HepG2 (cell line): Measurements from ENCODE around the gene CC2D1A. TPM values are rescaled to one million over a fixed set of nuclear protein-coding genes. Genes with fewer than 3 reads are reported as not detected.

Experiments used
- ARID4A ChIP-seq: sonication (generic); formaldehyde crosslinking; IDR thresholded peaks from 2 replicates; pipeline ENCODE4 v1.5.0; 2020; ENCODE audit warnings: mild to moderate bottlenecking, missing genetic modification reagents, borderline replicate concordance
- DNMT3B ChIP-seq: conservative IDR thresholded peaks from 2 replicates; pipeline ENCODE4 v1.6.1; 2016; ENCODE audit warnings: missing biosample characterization, control low read depth
- FOXO4 ChIP-seq: sonication (generic); formaldehyde crosslinking; conservative IDR thresholded peaks from 2 replicates; pipeline ENCODE4 v1.8.1; 2023; ENCODE audit warnings: missing genetic modification reagents
- HNRNPLL ChIP-seq: fragments of 200-400 bp; formaldehyde crosslinking; IDR thresholded peaks from 2 replicates; pipeline ENCODE4 v1.6.1; 2017; ENCODE audit warnings: mild to moderate bottlenecking, low read depth, low read length; ENCODE audit not compliant: poor library complexity, severe bottlenecking
- HNRNPUL1 ChIP-seq: fragments of 200-400 bp; formaldehyde crosslinking; IDR thresholded peaks from 2 replicates; pipeline ENCODE4 v1.6.1; 2017; ENCODE audit warnings: low read depth, mild to moderate bottlenecking, low read length, moderate library complexity
- MAFF ChIP-seq: IDR thresholded peaks from 2 replicates; pipeline ENCODE4 v1.6.1; 2011; ENCODE audit warnings: low read depth, low read length, improper control_type of control experiment
- MATR3 ChIP-seq: sonication (generic); formaldehyde crosslinking; IDR thresholded peaks from 2 replicates; pipeline ENCODE4 v1.4.0; 2020; ENCODE audit warnings: missing genetic modification reagents
- NFE2L2 ChIP-seq: fragments of 150-350 bp; IDR thresholded peaks from 2 replicates; pipeline ENCODE4 v1.6.1; 2014; ENCODE audit warnings: low read length
- NKX3-1 ChIP-seq: sonication (generic); formaldehyde crosslinking; IDR thresholded peaks from 2 replicates; pipeline ENCODE4 v1.5.0; 2020; ENCODE audit warnings: missing genetic modification reagents
- REL ChIP-seq: sonication (generic); formaldehyde crosslinking; conservative IDR thresholded peaks from 2 replicates; pipeline ENCODE4 v1.8.0; 2022; ENCODE audit warnings: mild to moderate bottlenecking, missing genetic modification reagents, moderate library complexity
- SALL2 ChIP-seq: sonication (generic); formaldehyde crosslinking; IDR thresholded peaks from 2 replicates; pipeline ENCODE4 v1.8.1; 2023; ENCODE audit warnings: mild to moderate bottlenecking, missing genetic modification reagents, inconsistent platforms
- SNAI1 ChIP-seq: sonication (generic); formaldehyde crosslinking; IDR thresholded peaks from 2 replicates; pipeline ENCODE4 v1.5.0; 2020; ENCODE audit warnings: mild to moderate bottlenecking, missing genetic modification reagents, borderline replicate concordance
- ZBTB8A ChIP-seq: sonication (generic); formaldehyde crosslinking; IDR thresholded peaks from 2 replicates; pipeline ENCODE4 v1.4.0; 2020; ENCODE audit warnings: mild to moderate bottlenecking, low read depth, missing genetic modification reagents, borderline replicate concordance
- ZNF18 ChIP-seq: sonication (generic); formaldehyde crosslinking; IDR thresholded peaks from 2 replicates; pipeline ENCODE4 v1.8.0; 2022; ENCODE audit warnings: mild to moderate bottlenecking, missing genetic modification reagents; ENCODE audit not compliant: insufficient replicate concordance
- ZNF225 ChIP-seq: sonication (generic); formaldehyde crosslinking; IDR thresholded peaks from 2 replicates; pipeline ENCODE4 v1.4.0; 2020; ENCODE audit warnings: mild to moderate bottlenecking, missing genetic modification reagents
- ZNF557 ChIP-seq: sonication (generic); formaldehyde crosslinking; IDR thresholded peaks from 2 replicates; pipeline ENCODE4 v1.4.0; 2020; ENCODE audit warnings: missing genetic modification reagents
- ZNF660 ChIP-seq: sonication (generic); formaldehyde crosslinking; IDR thresholded peaks from 2 replicates; pipeline ENCODE4 v1.5.1; 2020; ENCODE audit warnings: mild to moderate bottlenecking, low read depth, missing genetic modification reagents, borderline replicate concordance
- polyA plus RNA-seq, 8 experiments: library from polyadenylated mRNA; depleted of rRNA in 3 of 8; stranded (reverse) in 7 of 8; unstranded in 1 of 8; fragments of >200 nt; fragmentation: Illumina TruSeq in 4 of 8; extraction: Trizol in 4 of 8; gene quantifications; 2 replicates each; pipeline versions ENCODE4 v1.2.1 to v1.2.3, GENCODE V29; 2011 to 2016; ENCODE audit warnings: low read depth in 4 of 8, missing spikeins in 1 of 8, mixed read lengths in 1 of 8; ENCODE audit not compliant: insufficient read depth in 1 of 8
- total RNA-seq, 5 experiments: library from RNA; depleted of rRNA; stranded (reverse); fragments of >200 nt; fragmentation: Illumina TruSeq; extraction: Trizol; gene quantifications; 2 replicates each; pipeline ENCODE4 v1.2.3, GENCODE V29; 2016; ENCODE audit warnings: low read depth in 1 of 5
- TF ChIP-seq, protein P1 (sequence below): sonication (generic); formaldehyde crosslinking; IDR thresholded peaks from 2 replicates; pipeline ENCODE4 v1.4.0; 2020; ENCODE audit warnings: missing genetic modification reagents
- TF ChIP-seq, protein P2 (sequence below): sonication (generic); formaldehyde crosslinking; IDR thresholded peaks from 2 replicates; pipeline ENCODE4 v1.8.1; 2023; ENCODE audit warnings: missing genetic modification reagents, mild to moderate bottlenecking, borderline replicate concordance

CC2D1A gene
- total and polyA plus RNA-seq, 2 of the 13 experiments (the other 11 are each of a cell fraction or from before 2014, with no cell fraction given), result 9.7 to 11.5 TPM

DNA sequence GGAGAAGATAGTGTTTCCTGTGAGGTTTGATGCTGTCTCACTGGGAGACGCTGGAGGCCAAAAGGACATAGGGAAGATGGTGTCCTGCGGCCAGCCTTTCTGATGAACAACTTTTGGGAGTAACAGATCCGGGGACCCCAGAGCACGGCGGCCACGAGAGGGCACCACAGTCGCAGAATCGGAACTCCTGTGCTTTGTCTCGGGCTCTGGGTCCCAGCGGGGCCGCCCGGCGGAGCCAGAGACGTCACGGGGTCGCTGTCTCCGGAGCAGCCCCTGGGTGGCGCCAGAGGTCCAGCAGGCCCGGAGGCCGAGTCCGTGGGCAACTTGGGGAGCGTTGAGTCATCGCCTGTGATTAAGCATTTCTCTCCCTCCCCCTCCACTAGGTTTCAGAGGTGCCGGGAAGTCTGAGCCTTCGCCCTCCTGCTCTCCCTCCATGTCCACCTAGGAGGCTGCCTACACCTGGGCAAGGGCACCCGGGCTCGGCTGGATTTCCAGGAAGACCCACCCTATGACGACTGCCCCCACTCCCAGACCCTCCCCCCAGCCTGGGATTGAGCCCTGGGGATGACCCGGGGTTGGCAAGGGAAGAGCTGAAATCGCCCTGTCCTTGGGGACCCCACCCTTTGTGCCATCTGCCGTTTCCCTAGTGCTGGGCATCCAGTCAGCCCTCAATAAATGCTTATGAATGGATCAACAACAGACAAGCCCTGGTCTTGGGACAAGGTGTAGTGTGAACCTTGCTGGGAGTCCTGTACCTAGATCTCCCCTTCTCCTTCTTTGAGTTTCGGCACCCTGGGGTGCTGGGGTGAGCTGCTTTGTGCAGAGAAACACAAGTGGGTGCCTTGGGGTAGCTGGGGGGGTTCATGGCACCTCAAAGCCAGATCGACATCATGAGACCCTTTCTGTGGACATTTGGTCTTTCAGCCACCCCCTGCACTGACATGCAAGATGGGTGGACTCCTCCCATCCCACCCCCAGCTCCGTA is 25.6 kb upstream of the CC2D1A start (continued):
- TF ChIP-seq ARID4A (CRISPR knock-in tag) (peak; percentile 70; the same call in 1 of the 2 replicates), FOXO4 (no peak), MATR3 (CRISPR knock-in tag) (no peak), ZNF660 (CRISPR knock-in tag) (no peak), HNRNPLL (peak; percentile 51), ZBTB8A (CRISPR knock-in tag) (no peak), HNRNPUL1 (no peak), NFE2L2 (peak; percentile 53; the same call in 1 of the 2 replicates), MAFF (no peak), NKX3-1 (no peak), ZNF18 (CRISPR knock-in tag) (no peak), DNMT3B (CRISPR knock-in tag) (no peak), REL (CRISPR knock-in tag) (no peak), ZNF557 (no peak), SNAI1 (CRISPR knock-in tag) (no peak), SALL2 (CRISPR knock-in tag) (no peak), ZNF225 (CRISPR knock-in tag) (no peak)
- TF ChIP-seq, protein P1, sequence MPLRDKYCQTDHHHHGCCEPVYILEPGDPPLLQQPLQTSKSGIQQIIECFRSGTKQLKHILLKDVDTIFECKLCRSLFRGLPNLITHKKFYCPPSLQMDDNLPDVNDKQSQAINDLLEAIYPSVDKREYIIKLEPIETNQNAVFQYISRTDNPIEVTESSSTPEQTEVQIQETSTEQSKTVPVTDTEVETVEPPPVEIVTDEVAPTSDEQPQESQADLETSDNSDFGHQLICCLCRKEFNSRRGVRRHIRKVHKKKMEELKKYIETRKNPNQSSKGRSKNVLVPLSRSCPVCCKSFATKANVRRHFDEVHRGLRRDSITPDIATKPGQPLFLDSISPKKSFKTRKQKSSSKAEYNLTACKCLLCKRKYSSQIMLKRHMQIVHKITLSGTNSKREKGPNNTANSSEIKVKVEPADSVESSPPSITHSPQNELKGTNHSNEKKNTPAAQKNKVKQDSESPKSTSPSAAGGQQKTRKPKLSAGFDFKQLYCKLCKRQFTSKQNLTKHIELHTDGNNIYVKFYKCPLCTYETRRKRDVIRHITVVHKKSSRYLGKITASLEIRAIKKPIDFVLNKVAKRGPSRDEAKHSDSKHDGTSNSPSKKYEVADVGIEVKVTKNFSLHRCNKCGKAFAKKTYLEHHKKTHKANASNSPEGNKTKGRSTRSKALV (CRISPR knock-in tag), result peak; percentile 45; the same call in 1 of the 2 replicates
- TF ChIP-seq, protein P2, sequence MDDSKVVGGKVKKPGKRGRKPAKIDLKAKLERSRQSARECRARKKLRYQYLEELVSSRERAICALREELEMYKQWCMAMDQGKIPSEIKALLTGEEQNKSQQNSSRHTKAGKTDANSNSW (CRISPR knock-in tag), result no peak
